HG02938 (cell line): ENCODE results near the gene YPEL5.
"Not testable (repeated sequence)": the region's sequence is repeated elsewhere in the genome, so short reads cannot be mapped to it uniquely, and the experiment has no call there.

ENCODE experiments used
- ATAC-seq: cut with Tn5 transposase; IDR thresholded peaks from one replicate; pipeline ENCODE4 v1.9.1; 2021; ENCODE audit warnings: mild to moderate bottlenecking, moderate library complexity; ENCODE audit not compliant: unreplicated experiment

YPEL5 gene

GRCh38 chr2:30136764-30137444, 9.9 kb upstream of the YPEL5 start:
- no peak for ATAC-seq

- peak; percentile 72 for ATAC-seq
These were observed 7.5 kb upstream of the YPEL5 start for GRCh38 chr2:30139131-30139870.

DNA sequence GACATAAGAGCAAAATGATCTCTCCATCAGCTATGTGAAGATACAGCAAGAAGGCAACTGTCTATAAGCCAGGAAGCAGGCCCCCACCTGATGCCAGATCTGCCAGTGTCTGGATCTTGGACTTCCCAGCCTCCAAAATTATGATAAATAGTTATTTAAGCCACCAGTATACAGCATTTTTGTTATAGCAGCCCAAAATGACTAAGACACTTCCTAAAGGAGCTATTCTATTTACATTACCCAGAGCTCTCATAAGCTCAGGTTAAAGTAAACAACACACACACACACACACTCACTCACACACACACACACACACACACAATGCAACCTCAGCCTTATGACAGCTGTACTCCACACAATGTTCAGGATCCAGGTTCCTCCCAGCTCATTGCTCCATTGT, 5.7 kb upstream of the YPEL5 start:
- no peak for ATAC-seq

GRCh38 chr2:30144260-30144659, 2.5 kb upstream of the YPEL5 start:
- ATAC-seq = no peak

DNA sequence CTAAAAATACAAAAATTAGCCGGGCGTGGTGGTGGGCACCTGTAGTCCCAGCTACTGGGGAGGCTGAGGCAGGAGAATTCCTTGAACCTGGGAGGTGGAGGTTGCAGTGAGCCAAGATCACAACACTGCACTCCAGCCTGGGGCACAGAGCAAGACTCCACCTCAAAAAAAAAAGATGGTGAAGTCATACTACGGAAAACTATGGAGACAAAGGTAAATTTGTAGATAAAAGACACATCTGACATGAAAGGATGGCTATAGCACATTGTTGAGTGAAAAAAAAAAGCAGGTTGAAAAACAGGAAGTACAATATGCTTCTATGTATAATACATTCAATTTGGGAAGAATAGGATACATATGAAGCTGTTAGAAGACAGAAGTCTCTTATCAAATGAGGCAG, 1.9 kb upstream of the YPEL5 start:
- not testable (repeated sequence) for ATAC-seq

DNA sequence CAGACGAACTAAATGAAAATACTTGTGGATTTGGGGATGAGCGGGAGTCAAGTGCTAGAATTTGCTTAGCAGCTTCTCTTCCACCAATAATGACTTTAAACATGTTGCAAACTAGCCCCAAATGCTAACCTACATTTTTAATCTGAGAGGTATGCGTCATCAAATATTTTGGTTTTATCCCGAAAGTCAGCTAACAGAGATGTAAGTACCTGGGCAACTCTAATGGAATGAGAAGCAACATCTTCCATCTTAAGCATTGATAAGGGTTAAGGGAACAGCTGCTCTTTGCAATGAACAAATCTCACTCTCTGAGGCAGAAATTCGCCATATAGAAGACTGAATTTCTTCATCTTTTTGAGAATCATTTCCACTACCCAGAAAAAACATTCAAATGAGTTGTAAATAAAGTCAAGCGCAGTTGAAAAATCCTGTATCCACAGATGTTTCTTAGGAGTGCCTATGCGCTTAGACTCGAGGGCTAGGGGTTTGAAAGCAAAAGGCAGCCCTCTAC, 926 bp upstream of the YPEL5 start:
- ATAC-seq = no peak

DNA sequence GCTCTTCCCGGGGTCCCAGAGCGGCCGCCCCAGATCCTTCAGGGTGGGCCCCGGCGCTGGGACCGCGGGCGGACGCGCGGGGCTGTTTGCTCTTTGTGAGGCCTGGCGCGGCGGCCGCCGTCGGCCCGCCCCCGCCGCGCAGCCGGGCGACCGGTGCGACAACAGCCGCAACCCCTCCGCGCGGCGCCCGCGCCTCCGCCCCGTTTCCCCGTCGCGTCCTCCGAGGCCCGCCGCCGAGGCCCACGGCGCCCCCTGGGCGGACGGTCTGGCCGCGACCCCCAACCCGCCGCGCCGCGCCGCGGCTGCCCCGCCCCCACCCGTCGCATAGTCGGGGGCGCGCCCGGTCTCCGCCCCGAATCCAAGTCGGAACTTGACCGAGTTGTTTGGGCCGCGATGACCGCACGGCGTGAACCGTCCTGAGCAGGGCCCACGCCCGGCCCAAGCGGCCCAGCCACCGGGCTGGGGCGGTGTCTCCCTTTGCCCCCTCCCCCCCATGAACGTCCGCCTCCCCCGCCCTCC, 448 bp downstream of the YPEL5 start:
- ATAC-seq = no peak

GRCh38 chr2:30147715-30148610, 1.2 kb downstream of the YPEL5 start:
- no peak for ATAC-seq

GRCh38 chr2:30148850-30149249, 2.0 kb downstream of the YPEL5 start:
- no peak for ATAC-seq

DNA sequence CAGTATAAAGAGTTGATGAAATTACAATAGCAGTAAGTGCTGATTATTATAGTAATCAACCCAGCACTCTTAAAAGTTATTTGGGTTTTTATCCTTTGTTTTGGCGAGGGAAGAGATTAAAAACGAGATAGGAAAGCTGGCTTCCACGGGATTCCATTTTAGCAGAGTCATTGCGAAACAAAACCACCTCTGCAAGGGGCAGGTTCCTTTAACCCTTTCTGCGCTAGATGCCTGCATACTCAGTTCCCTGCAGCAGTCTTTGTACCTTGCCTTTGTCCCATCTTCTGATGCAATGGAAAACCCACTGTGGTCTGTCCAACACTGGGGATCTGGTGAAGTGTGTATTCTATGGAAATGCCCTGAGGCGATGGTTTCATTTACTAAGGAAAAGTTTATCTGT, 2.7 kb downstream of the YPEL5 start:
- no peak for ATAC-seq

GRCh38 chr2:30149976-30150375, 3.2 kb downstream of the YPEL5 start:
- no peak for ATAC-seq

GRCh38 chr2:30150786-30151185, 4.0 kb downstream of the YPEL5 start:
- no peak for ATAC-seq

- ATAC-seq = no peak
These were observed 5.6 kb downstream of the YPEL5 start for GRCh38 chr2:30152385-30152784.

GRCh38 chr2:30155202-30155601, 8.4 kb downstream of the YPEL5 start:
- ATAC-seq = no peak

GRCh38 chr2:30155889-30156658, 9.3 kb downstream of the YPEL5 start:
- no peak for ATAC-seq

- ATAC-seq = no peak
These were observed 10.8 kb downstream of the YPEL5 start for GRCh38 chr2:30157616-30158015.

DNA sequence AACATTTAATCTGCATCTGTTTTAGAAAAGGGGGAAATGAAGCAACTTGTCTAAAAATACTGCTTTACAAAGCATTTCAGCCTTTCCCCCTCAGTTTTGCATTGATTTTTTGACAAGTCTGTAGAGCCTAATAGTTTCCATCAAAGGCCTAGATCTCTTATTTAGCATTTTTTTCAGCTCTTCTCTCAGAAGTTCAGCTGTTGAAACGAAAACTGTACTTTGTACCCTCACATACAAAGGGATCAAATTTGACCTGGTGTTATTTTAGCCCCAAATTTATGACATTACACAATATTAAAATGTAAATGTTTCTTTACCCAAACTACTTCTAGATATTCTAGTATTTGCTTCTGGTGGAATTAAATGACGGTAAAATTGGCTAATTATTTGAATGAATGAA, 13.0 kb downstream of the YPEL5 start:
- ATAC-seq = no peak

GRCh38 chr2:30161929-30162706, 15.3 kb downstream of the YPEL5 start:
- no peak for ATAC-seq

DNA sequence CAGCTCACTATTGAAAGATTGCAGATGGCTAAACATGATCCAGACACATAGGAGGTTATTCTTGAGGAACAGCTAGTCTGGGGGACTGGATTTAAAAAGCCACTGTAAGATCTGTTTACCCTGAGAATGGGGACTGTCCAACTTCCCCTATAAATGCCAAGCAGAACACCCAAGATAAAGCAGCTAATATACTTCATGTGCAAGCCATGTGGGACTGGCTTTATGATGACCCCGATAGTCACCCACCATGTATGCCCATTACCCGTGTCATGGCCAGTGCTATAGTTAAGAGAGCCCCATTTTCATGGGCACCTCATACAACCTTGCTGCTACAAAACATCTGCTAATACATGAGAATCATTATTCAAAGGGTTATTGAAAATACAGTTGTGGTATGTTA, 16.0 kb downstream of the YPEL5 start:
- ATAC-seq = no peak
